K562 (cell line): ENCODE data around the gene GIPC3. TPM values are rescaled to one million over a fixed set of nuclear protein-coding genes. Genes with fewer than 3 reads are reported as not detected.

Source experiments
- ATAC-seq: fragments of 200-7000 bp; cut with Tn5 transposase; 3 replicates; pipeline ENCODE4 v1.9.1; 2020; ENCODE audit warnings: moderate library complexity
- BruUV-seq: library from RNA; stranded (reverse); fragments of 400-500 nt; replicated peaks from 2 replicates; lab custom pipeline; 2021; lab: Mats Ljungman, UMichigan
- CTCF ChIA-PET: fragments of 300-600 bp; formaldehyde crosslinking; extraction: SDS; loops from one replicate; lab custom pipeline; 2021; ENCODE audit warnings: low intra/inter-chr PET ratio; lab: Yijun Ruan, JAX
- POLR2A ChIA-PET: fragments of 300-600, 350-650 bp; sonication (Branson Sonifier 250); formaldehyde crosslinking; extraction: SDS; loops from one replicate; lab custom pipeline; 2021; ENCODE audit warnings: antibody characterized with exemption, inconsistent platforms; lab: Yijun Ruan, JAX
- DNase-seq, 4 experiments: peaks; one replicate each; pipeline versions ENCODE4 v3.0.0 to v3.0.0-alpha.2; 2011 to 2018; ENCODE audit warnings: low spot score in 3 of 4, mixed read lengths in 3 of 4; ENCODE audit errors: extremely low read depth in 1 of 4
- FAIRE-seq: peaks from 2 replicates; lab custom pipeline; 2011; peaks lifted over from hg19 to GRCh38; lab: Jason Lieb, UNC
- H2AFZ ChIP-seq: 2 replicates; pipeline ENCODE4 v1.6.0; 2011; ENCODE audit warnings: low read depth, low read length, control low read depth, inconsistent platforms
- H3K27ac ChIP-seq: fragments of 200-600 bp; 3 replicates; pipeline ENCODE4 v1.8.0; 2011; ENCODE audit warnings: low read depth, mild to moderate bottlenecking, control low read depth, inconsistent platforms, low read length, moderate library complexity, mixed read lengths; ENCODE audit errors: extremely low read depth
- H3K27me3 ChIP-seq, 2 experiments: fragments of 300-600 bp in 1 of 2; 2 replicates in 1 of 2; 3 replicates in 1 of 2; pipeline versions ENCODE4 v1.6.0 to v1.8.0; 2011; ENCODE audit warnings: inconsistent platforms in 2 of 2, low read length in 2 of 2, mild to moderate bottlenecking in 1 of 2, mixed read lengths in 1 of 2, moderate library complexity in 1 of 2; ENCODE audit not compliant: control insufficient read depth in 2 of 2, insufficient read depth in 2 of 2
- H3K36me3 ChIP-seq: fragments of 300-600 bp; 3 replicates; pipeline ENCODE4 v1.8.0; 2011; ENCODE audit warnings: mild to moderate bottlenecking, low read length, inconsistent platforms; ENCODE audit not compliant: control insufficient read depth, insufficient read depth
- H3K4me1 ChIP-seq, 2 experiments: fragments of 200-600 bp in 1 of 2; replicated peaks in 1 of 2; 2 replicates in 1 of 2; 3 replicates in 1 of 2; pipeline versions ENCODE4 v1.5.1 to v1.8.0; 2011; ENCODE audit warnings: inconsistent platforms in 2 of 2, low read length in 2 of 2, mild to moderate bottlenecking in 1 of 2, mixed read lengths in 1 of 2, moderate library complexity in 1 of 2; ENCODE audit not compliant: control insufficient read depth in 2 of 2, insufficient read depth in 2 of 2
- H3K4me2 ChIP-seq: 2 replicates; pipeline ENCODE4 v1.6.1; 2011; ENCODE audit warnings: low read length, control low read depth, inconsistent platforms, mixed read lengths; ENCODE audit not compliant: insufficient read depth
- H3K4me3 ChIP-seq: fragments of 200-600 bp; sonication (generic), shearing (Covaris generic); 2 replicates; pipeline ENCODE4 v1.5.1; 2016; ENCODE audit warnings: control low read depth, inconsistent platforms
- H3K79me2 ChIP-seq: fragments of 200-600 bp; 3 replicates; pipeline ENCODE4 v1.8.0; 2011; ENCODE audit warnings: low read length, inconsistent platforms; ENCODE audit not compliant: control insufficient read depth, insufficient read depth
- H3K9ac ChIP-seq, 2 experiments: 2 replicates each; pipeline versions ENCODE4 v1.6.0 to v1.6.1; 2011; ENCODE audit warnings: low read depth in 2 of 2, low read length in 2 of 2, control low read depth in 1 of 2, inconsistent platforms in 1 of 2, mild to moderate bottlenecking in 1 of 2, mixed read lengths in 1 of 2; ENCODE audit not compliant: insufficient read depth in 1 of 2
- H3K9me1 ChIP-seq: one replicate; pipeline ENCODE4 v1.6.0; 2011; ENCODE audit warnings: inconsistent platforms, mild to moderate bottlenecking, low read length, moderate library complexity; ENCODE audit not compliant: control insufficient read depth, insufficient read depth
- H3K9me3 ChIP-seq: replicated peaks from 2 replicates; pipeline ENCODE4 v1.5.1; 2011; ENCODE audit warnings: low read depth, low read length, inconsistent platforms; ENCODE audit not compliant: control insufficient read depth, insufficient read depth
- H4K20me1 ChIP-seq: replicated peaks from 2 replicates; pipeline ENCODE4 v1.6.1; 2011; ENCODE audit warnings: low read length, inconsistent platforms, mixed read lengths; ENCODE audit not compliant: control insufficient read depth, insufficient read depth
- ILK ChIP-seq: fragments of 450-650 bp; IDR thresholded peaks from 2 replicates; pipeline ENCODE4 v1.6.1; 2016; ENCODE audit warnings: missing genetic modification characterization, low read depth, mild to moderate bottlenecking, missing compliant biosample characterization, moderate library complexity, borderline replicate concordance
- NCOR1 ChIP-seq: fragments of 450-650 bp; IDR thresholded peaks from 2 replicates; pipeline ENCODE4 v1.6.1; 2016; ENCODE audit warnings: mild to moderate bottlenecking, moderate library complexity
- RBM25 ChIP-seq: fragments of 200-400 bp; formaldehyde crosslinking; IDR thresholded peaks from 2 replicates; pipeline ENCODE4 v1.6.1; 2018; ENCODE audit warnings: low read length, low read depth, moderate library complexity; ENCODE audit not compliant: severe bottlenecking
- ZNF121 ChIP-seq: sonication (generic); formaldehyde crosslinking; conservative IDR thresholded peaks from 2 replicates; pipeline ENCODE4 v1.8.0; 2022; ENCODE audit warnings: missing genetic modification reagents
- ZNF324 ChIP-seq: fragments of 250-450 bp; sonication (Bioruptor Pico); IDR thresholded peaks from 2 replicates; pipeline ENCODE4 v1.4.0; 2020; ENCODE audit warnings: mild to moderate bottlenecking
- WGBS: fragments of 100-300 bp; shearing (Covaris generic); methylation state at CpG from one replicate; pipeline ENCODE4 v1.1.6; 2016; ENCODE audit warnings: low coverage, mixed read lengths; ENCODE audit not compliant: insufficient coverage; ENCODE audit errors: missing lambda C conversion rate; 5-methylcytosine and 5-hydroxymethylcytosine counted together
- in situ Hi-C: fragments of 300-500 bp; cut with MboI; formaldehyde crosslinking; loops from 4 replicates; pipeline ENCODE4 v1.15.0; 2018; ENCODE audit warnings: inconsistent platforms, mixed read lengths
- intact Hi-C: fragments of 100-400 bp; cut with micrococcal nuclease; formaldehyde crosslinking; loops from 2 replicates; pipeline ENCODE4 v1.14.2; 2022
- polyA plus RNA-seq, 8 experiments: library from polyadenylated mRNA; depleted of rRNA in 4 of 8; stranded (reverse) in 5 of 8; unstranded in 3 of 8; fragments of >200 nt; fragmentation: Nextera tagmentation in 2 of 8; fragmentation: Illumina TruSeq in 1 of 8; extraction: Ambion mirVana in 2 of 8; extraction: Trizol in 1 of 8; gene quantifications; 2 replicates each; pipeline versions ENCODE4 v1.2.1 to v1.2.3, GENCODE V29; 2011 to 2014; ENCODE audit warnings: inconsistent platforms in 1 of 8, missing spikeins in 1 of 8
- total RNA-seq, 7 experiments: library from RNA; depleted of rRNA in 6 of 7; stranded (reverse); fragments of >200 nt in 6 of 7; fragmentation: Illumina TruSeq in 2 of 7; extraction: Trizol in 2 of 7; gene quantifications; 2 replicates each; pipeline versions ENCODE4 v1.2.1 to v1.2.3, GENCODE V29; 2011 to 2021; ENCODE audit warnings: low replicate concordance in 1 of 7
- TF ChIP-seq, protein P1 (sequence below): sonication (generic); formaldehyde crosslinking; IDR thresholded peaks from 2 replicates; pipeline ENCODE4 v1.9.0; 2022; ENCODE audit warnings: mild to moderate bottlenecking, missing genetic modification reagents

The GIPC3 gene
- total and polyA plus RNA-seq, 9 of the 15 experiments (the other 6 are each of a cell fraction or from before 2014, with no cell fraction given): 0.03 to 3.6 (median 1.5) TPM; not detected in 1

DNA sequence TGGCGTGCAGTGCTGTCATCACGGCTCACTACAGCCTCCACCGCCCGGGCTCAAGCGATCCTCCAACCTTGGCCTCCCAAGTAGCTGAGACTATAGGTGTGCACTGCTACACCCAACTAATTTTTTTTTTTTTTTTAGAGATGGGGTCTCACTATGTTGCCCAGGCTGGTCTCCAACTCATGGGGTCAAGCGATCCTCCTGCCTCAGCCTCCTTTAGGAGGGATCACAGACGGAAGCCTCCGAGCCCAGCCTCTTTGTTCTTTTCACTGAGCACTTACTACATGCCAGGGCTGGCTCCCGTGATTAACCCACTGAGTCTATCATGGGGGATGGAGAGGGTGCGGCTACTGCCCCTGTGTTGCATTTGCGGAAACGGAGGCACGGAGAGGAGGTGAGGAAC, 54.2 kb downstream of the GIPC3 start:
- Histone ChIP-seq H3K4me2 (no peak overlapping the region), H3K36me3 (peaks cover 30% of the 10 kb centered on the region; the same call in 1 of the 3 replicates)
- TF ChIP-seq ZNF121 (CRISPR knock-in tag) (peak; percentile 92), RBM25 (no peak), ILK (no peak)
- TF ChIP-seq, all 486 proteins: peak for 1
- FAIRE-seq (no peak), ATAC-seq (no peak), DNase-seq (no peak)
- H3K27ac ChIP-seq: no peak overlapping the region
- peaks cover 4% of the 10 kb centered on the region for H3K9me1 ChIP-seq
- H3K9ac ChIP-seq: peak overlapping the region in 1 of 2 experiments; percentile 58; a peak in 1 of 4 replicates
- no peaks in the 10 kb centered on the region for H3K27me3 ChIP-seq
- 98% methylated on average over 10 of the region's 13 CpGs for WGBS
- H3K9me3 ChIP-seq: no peaks in the 10 kb centered on the region
- ChIA-PET CTCF (no interaction called here), POLR2A (no interaction called here)
- no TSS peak for BruUV-seq
- no peaks in the 10 kb centered on the region for H3K79me2 ChIP-seq
- intact Hi-C loops: no loop called here
- in situ Hi-C loops: no loop called here
- no peaks in the 10 kb centered on the region for H4K20me1 ChIP-seq
- H3K4me1 ChIP-seq: peaks cover 0 to 54% of the 10 kb centered on the region in 2 experiments; a peak in 3 of 5 replicates
- no peak overlapping the region for H2AFZ ChIP-seq
- H3K4me3 ChIP-seq: no peak overlapping the region

DNA sequence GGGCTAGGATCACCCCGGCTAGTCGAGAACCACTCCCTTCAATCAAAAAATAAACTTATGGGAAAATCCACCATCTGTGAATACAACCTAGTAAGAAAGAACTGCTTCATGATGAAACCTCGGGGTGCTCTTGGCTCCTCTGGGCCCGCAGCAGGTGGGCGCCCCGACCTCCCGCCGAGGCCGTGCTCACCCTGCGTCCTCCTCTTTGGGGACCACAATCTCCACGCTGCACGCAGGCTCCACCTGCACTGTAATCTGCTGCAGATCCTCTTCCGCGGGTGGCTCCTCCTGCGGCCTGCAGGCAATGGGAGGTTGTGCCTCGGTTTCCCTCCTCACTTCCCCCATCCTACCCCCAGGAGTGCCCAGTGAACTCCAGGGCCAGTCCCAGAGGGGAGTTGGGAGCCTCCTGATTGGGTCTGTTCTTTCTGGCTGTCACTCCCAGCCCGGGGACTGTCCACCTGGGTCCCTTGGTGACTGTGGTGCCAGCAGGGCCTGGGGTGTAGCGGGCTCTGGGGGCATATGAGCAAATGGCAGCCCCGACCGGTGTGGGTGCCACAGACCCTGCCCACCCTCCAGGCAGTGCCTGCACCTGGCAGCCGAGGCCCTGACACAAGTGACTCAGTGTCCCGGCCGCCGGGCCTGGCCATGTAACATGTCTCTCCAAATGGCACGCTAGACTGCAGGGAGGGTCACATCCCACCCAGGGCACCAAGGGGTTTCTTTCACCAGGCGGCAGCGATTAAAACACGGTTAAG, 56.4 kb downstream of the GIPC3 start:
- intact Hi-C loops (no loop called here), in situ Hi-C loops (no loop called here)
- Histone ChIP-seq H4K20me1 (peaks cover 7% of the 10 kb centered on the region; the same call in 1 of the 2 replicates), H3K9me3 (no peaks in the 10 kb centered on the region), H3K9me1 (peaks cover 4% of the 10 kb centered on the region), H3K4me3 (no peak overlapping the region), H3K27ac (no peak overlapping the region), H3K9ac (no peak overlapping the region; a peak in 1 of 4 replicates), H2AFZ (no peak overlapping the region), H3K4me1 (peaks cover 0 to 57% of the 10 kb centered on the region in 2 experiments; a peak in 3 of 5 replicates), H3K27me3 (no peaks in the 10 kb centered on the region), H3K4me2 (no peak overlapping the region), H3K79me2 (no peaks in the 10 kb centered on the region), H3K36me3 (peaks cover 41% of the 10 kb centered on the region; the same call in 1 of the 3 replicates)
- CTCF ChIA-PET: no interaction called here
- FAIRE-seq: no peak
- WGBS: 91% methylated on average over 24 of the region's 28 CpGs
- DNase-seq: no peak
- POLR2A ChIA-PET: no interaction called here
- ATAC-seq: no peak
- BruUV-seq: no TSS peak
- TF ChIP-seq, protein P1, sequence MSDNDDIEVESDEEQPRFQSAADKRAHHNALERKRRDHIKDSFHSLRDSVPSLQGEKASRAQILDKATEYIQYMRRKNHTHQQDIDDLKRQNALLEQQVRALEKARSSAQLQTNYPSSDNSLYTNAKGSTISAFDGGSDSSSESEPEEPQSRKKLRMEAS (CRISPR knock-in tag): no peak
- TF ChIP-seq NCOR1: no peak
- TF ChIP-seq ZNF324 (CRISPR knock-in tag): no peak
